Ectodermal cell (in vitro differentiated cells): ENCODE data around the gene GPR155.

Experiments used
- H3K27ac ChIP-seq: 2 replicates; pipeline ENCODE4 v1.7.0; 2013; ENCODE audit warnings: mild to moderate bottlenecking, low read depth, low read length; ENCODE audit not compliant: insufficient read depth, poor library complexity, severe bottlenecking
- H3K27me3 ChIP-seq: 2 replicates; pipeline ENCODE4 v1.7.0; 2013; ENCODE audit warnings: mild to moderate bottlenecking, low read length; ENCODE audit not compliant: insufficient read depth, control insufficient read depth, poor library complexity, severe bottlenecking
- H3K36me3 ChIP-seq: one replicate; pipeline ENCODE4 v1.7.0; 2013; ENCODE audit warnings: low read length; ENCODE audit not compliant: control insufficient read depth, insufficient read depth
- H3K4me1 ChIP-seq: one replicate; pipeline ENCODE4 v1.7.0; 2013; ENCODE audit warnings: low read length; ENCODE audit not compliant: control insufficient read depth, insufficient read depth
- H3K4me3 ChIP-seq: 2 replicates; pipeline ENCODE4 v1.7.0; 2013; ENCODE audit warnings: low read depth, low read length, control low read depth; ENCODE audit not compliant: insufficient read depth
- H3K9me3 ChIP-seq: 2 replicates; pipeline ENCODE4 v1.7.0; 2013; ENCODE audit warnings: mild to moderate bottlenecking, low read length, moderate library complexity; ENCODE audit not compliant: control insufficient read depth
- WGBS, 2 experiments: methylation state at CpG; one replicate each; pipeline ENCODE4 v1.1.7; 2013; ENCODE audit warnings: missing lambda C conversion rate in 2 of 2; 5-methylcytosine and 5-hydroxymethylcytosine counted together

GPR155 gene

DNA sequence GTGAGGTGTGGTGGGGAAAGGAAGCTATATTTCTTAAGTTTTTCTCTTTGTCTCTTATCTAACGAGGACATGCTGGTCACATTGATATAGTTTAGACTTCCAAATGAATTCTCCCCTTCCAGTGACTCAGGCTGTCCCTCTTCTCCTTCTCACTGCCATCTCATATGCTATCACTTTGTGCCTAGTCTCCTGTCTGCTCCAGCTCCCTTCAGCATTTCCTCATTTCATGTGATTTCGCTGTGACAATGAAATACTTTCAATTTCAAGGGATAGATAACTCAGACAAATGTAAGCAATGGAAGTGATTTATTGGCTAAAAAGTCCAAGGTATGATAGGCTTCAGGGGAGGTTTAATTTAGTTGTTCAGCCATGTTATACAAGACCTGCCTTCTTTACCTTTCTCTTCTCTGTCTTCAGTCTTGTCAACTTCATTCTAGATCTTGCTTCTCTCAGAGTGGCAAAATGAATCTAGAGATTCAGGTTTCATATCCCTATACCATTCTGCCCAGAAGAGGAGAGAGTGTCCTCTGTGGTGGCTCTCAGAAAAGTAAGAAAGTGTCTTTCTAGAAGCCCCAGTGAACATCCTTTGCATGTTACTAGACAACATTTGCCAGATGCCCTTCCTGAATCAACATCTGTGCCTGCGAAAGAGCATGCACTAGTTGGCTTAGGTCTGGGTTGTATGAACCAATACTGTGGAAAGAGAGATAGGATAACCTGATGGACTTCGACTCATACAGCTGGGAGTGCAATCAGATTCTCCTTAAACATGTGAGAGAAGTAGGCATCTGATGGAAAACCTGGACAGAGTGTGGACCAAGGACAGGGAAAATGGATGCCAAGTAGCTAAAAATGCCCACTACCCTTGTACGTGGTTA, 29.9 kb upstream of the GPR155 start:
- no peak overlapping the region for H3K4me3 ChIP-seq
- H3K27me3 ChIP-seq, result no peaks in the 10 kb centered on the region
- H3K27ac ChIP-seq, result no peak overlapping the region
- 87 to 88% methylated on average over 5 of the region's 5 CpGs for WGBS, 2 experiments
- H3K36me3 ChIP-seq, result no peaks in the 10 kb centered on the region
- no peaks in the 10 kb centered on the region for H3K4me1 ChIP-seq
- H3K9me3 ChIP-seq, result peaks cover 2% of the 10 kb centered on the region

DNA sequence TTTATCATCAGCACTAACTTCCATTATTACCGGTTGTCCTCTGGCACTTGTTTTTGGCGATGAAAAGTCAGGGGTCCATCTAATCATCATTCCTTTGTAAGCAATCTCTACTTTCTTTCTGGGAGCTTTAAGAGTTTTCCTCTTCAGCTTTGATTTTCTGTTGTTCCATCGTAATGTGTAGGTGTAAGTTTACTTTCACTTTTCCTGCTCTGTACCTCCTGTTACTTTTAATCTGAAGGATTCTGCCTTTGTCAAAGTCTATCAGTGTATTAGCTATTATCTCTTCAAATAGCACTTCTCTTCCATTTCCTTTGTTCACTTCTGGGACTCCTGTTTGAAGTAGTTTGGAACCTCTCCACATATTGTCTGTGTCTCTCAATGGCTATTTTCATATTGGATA, 25.5 kb upstream of the GPR155 start:
- no peaks in the 10 kb centered on the region for H3K36me3 ChIP-seq
- H3K9me3 ChIP-seq, result peaks cover 7% of the 10 kb centered on the region
- no peak overlapping the region for H3K4me3 ChIP-seq
- no peaks in the 10 kb centered on the region for H3K27me3 ChIP-seq
- no peaks in the 10 kb centered on the region for H3K4me1 ChIP-seq
- WGBS, 2 experiments, result 88 to 98% methylated on average over 2 to 3 of the region's 3 CpGs
- no peak overlapping the region for H3K27ac ChIP-seq

GRCh38 chr2:174511580-174512260, 24.9 kb upstream of the GPR155 start:
- Histone ChIP-seq H3K27ac (no peak overlapping the region), H3K27me3 (no peaks in the 10 kb centered on the region), H3K4me3 (no peak overlapping the region), H3K9me3 (peaks cover 7% of the 10 kb centered on the region), H3K36me3 (no peaks in the 10 kb centered on the region), H3K4me1 (no peaks in the 10 kb centered on the region)
- WGBS, 2 experiments, result 59 to 92% methylated on average over 3 of the region's 5 CpGs

- Histone ChIP-seq H3K36me3 (no peaks in the 10 kb centered on the region), H3K9me3 (peaks cover 7% of the 10 kb centered on the region), H3K4me1 (no peaks in the 10 kb centered on the region), H3K4me3 (no peak overlapping the region), H3K27me3 (no peaks in the 10 kb centered on the region), H3K27ac (no peak overlapping the region)
- WGBS, 2 experiments, result 39 to 41% methylated on average over 2 of the region's 2 CpGs
Measured at GRCh38 chr2:174510583-174511189, 23.9 kb upstream of the GPR155 start.

DNA sequence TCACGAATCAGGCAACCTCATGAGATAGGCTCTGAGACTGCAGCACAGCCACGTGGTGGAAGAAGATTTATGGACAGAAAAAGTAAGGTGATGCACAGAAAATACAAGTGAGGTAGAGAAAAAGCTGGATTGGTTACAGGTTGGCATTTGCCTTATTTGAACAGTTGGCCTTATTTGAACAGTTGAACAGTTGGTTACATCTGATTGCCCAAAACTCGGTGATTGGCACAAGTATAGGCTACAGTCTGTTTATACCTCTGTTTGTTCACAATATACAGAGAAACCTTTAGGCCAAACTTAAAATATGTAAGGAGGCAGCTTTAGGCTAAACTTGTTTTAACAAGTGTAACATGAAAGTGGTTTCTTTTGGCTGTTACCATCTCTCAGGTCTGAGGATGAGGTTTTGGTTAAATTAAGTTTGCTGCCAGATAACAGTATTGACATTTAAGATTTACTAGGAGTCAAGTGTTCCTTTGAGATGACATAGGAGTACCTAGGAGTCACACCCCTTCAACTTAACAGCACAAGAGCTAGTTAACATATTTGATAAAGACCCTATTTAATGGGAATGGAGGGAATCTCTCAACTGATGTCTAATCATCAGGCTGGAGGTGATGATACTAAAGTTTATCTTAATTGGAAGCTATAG, 16.5 kb upstream of the GPR155 start:
- no peak overlapping the region for H3K4me3 ChIP-seq
- WGBS, 2 experiments, result 89 to 91% methylated on average over 3 of the region's 3 CpGs
- H3K36me3 ChIP-seq, result no peaks in the 10 kb centered on the region
- H3K27ac ChIP-seq, result no peak overlapping the region
- H3K4me1 ChIP-seq, result no peaks in the 10 kb centered on the region
- H3K9me3 ChIP-seq, result no peaks in the 10 kb centered on the region
- H3K27me3 ChIP-seq, result no peaks in the 10 kb centered on the region

GRCh38 chr2:174499371-174499770, 12.5 kb upstream of the GPR155 start:
- no peaks in the 10 kb centered on the region for H3K36me3 ChIP-seq
- WGBS, 2 experiments, result 87 to 91% methylated on average over 5 of the region's 5 CpGs
- H3K4me1 ChIP-seq, result no peaks in the 10 kb centered on the region
- no peak overlapping the region for H3K27ac ChIP-seq
- H3K9me3 ChIP-seq, result no peaks in the 10 kb centered on the region
- no peaks in the 10 kb centered on the region for H3K27me3 ChIP-seq
- H3K4me3 ChIP-seq, result no peak overlapping the region

- H3K9me3 ChIP-seq, result no peaks in the 10 kb centered on the region
- H3K4me3 ChIP-seq, result no peak overlapping the region
- H3K27ac ChIP-seq, result no peak overlapping the region
- no peaks in the 10 kb centered on the region for H3K4me1 ChIP-seq
- peaks cover 1% of the 10 kb centered on the region for H3K27me3 ChIP-seq
- WGBS, 2 experiments, result 70 to 77% methylated on average over 5 of the region's 5 CpGs
- no peaks in the 10 kb centered on the region for H3K36me3 ChIP-seq
Measured at GRCh38 chr2:174495365-174496012, 8.7 kb upstream of the GPR155 start.

- no peak overlapping the region for H3K27ac ChIP-seq
- no peaks in the 10 kb centered on the region for H3K9me3 ChIP-seq
- WGBS, 2 experiments, result 88 to 95% methylated on average over 9 to 11 of the region's 11 CpGs
- H3K27me3 ChIP-seq, result peaks cover 7% of the 10 kb centered on the region
- H3K4me3 ChIP-seq, result no peak overlapping the region
- H3K4me1 ChIP-seq, result no peaks in the 10 kb centered on the region
- no peaks in the 10 kb centered on the region for H3K36me3 ChIP-seq
Measured at GRCh38 chr2:174493549-174494331, 6.9 kb upstream of the GPR155 start.

GRCh38 chr2:174492963-174493431, 6.2 kb upstream of the GPR155 start:
- H3K27me3 ChIP-seq, result peaks cover 7% of the 10 kb centered on the region
- WGBS, 2 experiments, result 92 to 97% methylated on average over 7 of the region's 7 CpGs
- no peaks in the 10 kb centered on the region for H3K9me3 ChIP-seq

More at GRCh38 chr2:174492963-174493431, 6.2 kb upstream of the GPR155 start:
- H3K27ac ChIP-seq, result no peak overlapping the region
- H3K4me3 ChIP-seq, result no peak overlapping the region
- no peaks in the 10 kb centered on the region for H3K36me3 ChIP-seq
- no peaks in the 10 kb centered on the region for H3K4me1 ChIP-seq
